IMR-90 (cell line): Measurements from ENCODE around the gene ADAMTS13. TPM values are rescaled to one million over a fixed set of nuclear protein-coding genes. Genes with fewer than 3 reads are reported as not detected.
A peak's percentile ranks its signal among the peaks of the same experiment; 100 is the strongest.

Experiments used
- ATAC-seq: fragments of 200-7000 bp; cut with Tn5 transposase; 2 replicates; pipeline ENCODE4 v1.9.1; 2020; ENCODE audit warnings: low read depth, mild to moderate bottlenecking, moderate library complexity
- BruUV-seq: library from RNA; stranded (reverse); fragments of 400-500 nt; replicated peaks from 2 replicates; lab custom pipeline; 2021; lab: Mats Ljungman, UMichigan
- CTCF ChIA-PET: fragments of 300-600 bp; formaldehyde crosslinking; extraction: SDS; loops from one replicate; lab custom pipeline; 2021; ENCODE audit warnings: antibody characterized with exemption; lab: Yijun Ruan, JAX
- POLR2A ChIA-PET: fragments of 300-600 bp; sonication (Branson Sonifier 250); formaldehyde crosslinking; loops from one replicate; lab custom pipeline; 2022; ENCODE audit warnings: antibody characterized with exemption; ENCODE audit not compliant: unreplicated experiment; lab: Charles Lee
- DNase-seq: peaks from one replicate; pipeline ENCODE4 v3.0.0; 2013
- H2AFZ ChIP-seq: replicated peaks from 2 replicates; pipeline ENCODE3; 2013; ENCODE audit warnings: low read length, mild to moderate bottlenecking; ENCODE audit not compliant: poor library complexity
- H2AK5ac ChIP-seq: 2 replicates; pipeline ENCODE4 v1.6.1; 2013; ENCODE audit warnings: low read depth, low read length, inconsistent platforms
- H2AK9ac ChIP-seq: replicated peaks from 2 replicates; pipeline ENCODE3; 2013; ENCODE audit warnings: mild to moderate bottlenecking, low read depth, low read length, moderate library complexity; ENCODE audit not compliant: poor library complexity
- H2BK120ac ChIP-seq: 2 replicates; pipeline ENCODE4 v1.6.1; 2013; ENCODE audit warnings: low read depth, low read length, inconsistent platforms
- H2BK15ac ChIP-seq: 3 replicates; pipeline ENCODE4 v1.6.1; 2013; ENCODE audit warnings: low read depth, low read length, inconsistent platforms
- H2BK20ac ChIP-seq: 2 replicates; pipeline ENCODE4 v1.6.1; 2013; ENCODE audit warnings: low read depth, mild to moderate bottlenecking, inconsistent platforms, low read length, moderate library complexity
- H2BK5ac ChIP-seq: 2 replicates; pipeline ENCODE4 v1.6.1; 2013; ENCODE audit warnings: mild to moderate bottlenecking, low read depth, low read length, inconsistent platforms; ENCODE audit not compliant: poor library complexity, severe bottlenecking
- H3K14ac ChIP-seq: replicated peaks from 2 replicates; pipeline ENCODE4 v1.6.1; 2013; ENCODE audit warnings: low read depth, low read length, inconsistent platforms
- H3K18ac ChIP-seq: 2 replicates; pipeline ENCODE4 v1.6.1; 2013; ENCODE audit warnings: low read depth, low read length, control low read depth
- H3K23ac ChIP-seq: 2 replicates; pipeline ENCODE4 v1.6.1; 2013; ENCODE audit warnings: low read depth, low read length, inconsistent platforms
- H3K27ac ChIP-seq: 2 replicates; pipeline ENCODE4 v1.5.1; 2013; ENCODE audit warnings: mild to moderate bottlenecking, control low read depth, low read length; ENCODE audit not compliant: insufficient read depth
- H3K27me3 ChIP-seq: 2 replicates; pipeline ENCODE4 v1.6.1; 2013; ENCODE audit warnings: low read length; ENCODE audit not compliant: control insufficient read depth, insufficient read depth
- H3K36me3 ChIP-seq: 2 replicates; pipeline ENCODE4 v1.6.1; 2013; ENCODE audit warnings: low read length, mixed read lengths; ENCODE audit not compliant: control insufficient read depth, insufficient read depth
- H3K4ac ChIP-seq: 2 replicates; pipeline ENCODE4 v1.6.1; 2013; ENCODE audit warnings: low read depth, low read length, inconsistent platforms
- H3K4me1 ChIP-seq: 2 replicates; pipeline ENCODE4 v1.6.1; 2013; ENCODE audit warnings: low read length, mixed read lengths; ENCODE audit not compliant: control insufficient read depth, insufficient read depth
- H3K4me2 ChIP-seq: 2 replicates; pipeline ENCODE4 v1.6.1; 2013; ENCODE audit warnings: low read depth, mild to moderate bottlenecking, control low read depth, low read length, moderate library complexity
- H3K4me3 ChIP-seq: 2 replicates; pipeline ENCODE4 v1.5.1; 2013; ENCODE audit warnings: low read depth, mild to moderate bottlenecking, control low read depth, low read length, moderate library complexity; ENCODE audit not compliant: insufficient read depth
- H3K56ac ChIP-seq: 2 replicates; pipeline ENCODE4 v1.6.1; 2013; ENCODE audit warnings: low read length, inconsistent platforms; ENCODE audit not compliant: insufficient read depth; ENCODE audit errors: extremely low read depth
- H3K79me1 ChIP-seq, 2 experiments: 2 replicates each; pipeline ENCODE4 v1.6.1; 2013; ENCODE audit warnings: low read length in 2 of 2, inconsistent platforms in 1 of 2, low read depth in 1 of 2
- H3K9ac ChIP-seq: 2 replicates; pipeline ENCODE4 v1.6.1; 2013; ENCODE audit warnings: low read depth, low read length, control low read depth
- H3K9me1 ChIP-seq: 2 replicates; pipeline ENCODE4 v1.6.1; 2013; ENCODE audit warnings: low read length, inconsistent platforms; ENCODE audit not compliant: insufficient read depth
- H3K9me3 ChIP-seq: 2 replicates; pipeline ENCODE4 v1.6.1; 2013; ENCODE audit warnings: low read length; ENCODE audit not compliant: control insufficient read depth, insufficient read depth
- H4K20me1 ChIP-seq: 2 replicates; pipeline ENCODE4 v1.6.1; 2013; ENCODE audit warnings: low read length, inconsistent platforms; ENCODE audit not compliant: insufficient read depth
- H4K5ac ChIP-seq: 2 replicates; pipeline ENCODE4 v1.6.1; 2013; ENCODE audit warnings: mild to moderate bottlenecking, low read depth, low read length, control low read depth
- H4K8ac ChIP-seq, 2 experiments: 2 replicates each; pipeline ENCODE4 v1.6.1; 2013; ENCODE audit warnings: low read depth in 2 of 2, low read length in 2 of 2, control low read depth in 1 of 2, inconsistent platforms in 1 of 2
- H4K91ac ChIP-seq: 2 replicates; pipeline ENCODE4 v1.6.1; 2013; ENCODE audit warnings: low read depth, low read length, inconsistent platforms; ENCODE audit not compliant: insufficient read depth
- BHLHE40 ChIP-seq: fragments of 150-350 bp; IDR thresholded peaks from 2 replicates; pipeline ENCODE4 v1.6.1; 2016; ENCODE audit warnings: mild to moderate bottlenecking, low read depth, low read length
- CHD1 ChIP-seq: IDR thresholded peaks from 2 replicates; pipeline ENCODE4 v1.6.1; 2012; ENCODE audit warnings: low read depth, low read length, improper control_type of control experiment
- FOS ChIP-seq: fragments of 150-350 bp; IDR thresholded peaks from 2 replicates; pipeline ENCODE4 v1.6.1; 2016; ENCODE audit warnings: low read depth, low read length
- MAFK ChIP-seq: IDR thresholded peaks from 2 replicates; pipeline ENCODE4 v1.6.1; 2012; ENCODE audit warnings: low read depth, low read length, improper control_type of control experiment
- MAZ ChIP-seq: IDR thresholded peaks from 2 replicates; pipeline ENCODE4 v1.6.1; 2012; ENCODE audit warnings: low read depth, mild to moderate bottlenecking, low read length, improper control_type of control experiment, moderate library complexity, borderline replicate concordance
- MXI1 ChIP-seq: IDR thresholded peaks from 2 replicates; pipeline ENCODE4 v1.6.1; 2012; ENCODE audit warnings: low read depth, mild to moderate bottlenecking, low read length, moderate library complexity, borderline replicate concordance
- NFE2L2 ChIP-seq: fragments of 150-350 bp; IDR thresholded peaks from 2 replicates; pipeline ENCODE4 v1.6.1; 2016; ENCODE audit warnings: low read depth, mild to moderate bottlenecking, low read length
- POLR2A ChIP-seq: IDR thresholded peaks from 2 replicates; pipeline ENCODE4 v1.6.1; 2012; ENCODE audit warnings: mild to moderate bottlenecking, low read depth, low read length
- RAD21 ChIP-seq: IDR thresholded peaks from 2 replicates; pipeline ENCODE4 v1.6.1; 2012; ENCODE audit warnings: low read length, improper control_type of control experiment
- RCOR1 ChIP-seq: IDR thresholded peaks from 2 replicates; pipeline ENCODE4 v1.6.1; 2012; ENCODE audit warnings: mild to moderate bottlenecking, low read length, improper control_type of control experiment; ENCODE audit not compliant: insufficient replicate concordance
- RFX5 ChIP-seq: IDR thresholded peaks from 2 replicates; pipeline ENCODE4 v1.8.0; 2012; ENCODE audit warnings: low read depth, mild to moderate bottlenecking, low read length, moderate library complexity
- SMC3 ChIP-seq: fragments of 150-350 bp; IDR thresholded peaks from 2 replicates; pipeline ENCODE4 v1.6.1; 2016; ENCODE audit warnings: low read depth, mild to moderate bottlenecking, antibody characterized with exemption, low read length, moderate library complexity
- WGBS, 2 experiments: methylation state at CpG; one replicate each; pipeline versions ENCODE4 v1.1.5 to v1.1.7; 2013; ENCODE audit warnings: missing lambda C conversion rate in 2 of 2; ENCODE audit not compliant: insufficient read length in 1 of 2; ENCODE audit errors: extremely low coverage in 2 of 2; 5-methylcytosine and 5-hydroxymethylcytosine counted together
- dilution Hi-C: fragments of 300-500 bp; cut with HindIII; formaldehyde crosslinking; loops from one replicate; pipeline ENCODE4 v1.14.3; 2018; ENCODE audit warnings: low sequenced_read_pairs; ENCODE audit not compliant: unreplicated experiment
- in situ Hi-C: fragments of 300-500 bp; cut with MboI; formaldehyde crosslinking; loops from 3 replicates; pipeline ENCODE4 v1.14.3; 2019; ENCODE audit warnings: low sequenced_read_pairs, inconsistent platforms, mixed read lengths
- intact Hi-C: fragments of 100-400 bp; cut with micrococcal nuclease; formaldehyde crosslinking; loops from 2 replicates; pipeline ENCODE4 v1.10.0; 2022
- polyA plus RNA-seq, 3 experiments: library from polyadenylated mRNA; depleted of rRNA; stranded (reverse); fragments of >200 nt; gene quantifications; 2 replicates each; pipeline ENCODE4 v1.2.3, GENCODE V29; 2012; ENCODE audit warnings: low replicate concordance in 1 of 3
- total RNA-seq: library from RNA; depleted of rRNA; stranded (reverse); fragments of >200 nt; gene quantifications from 2 replicates; pipeline ENCODE4 v1.2.3, GENCODE V29; 2012
- TF ChIP-seq, protein P1 (sequence below): fragments of 150-350 bp; IDR thresholded peaks from 2 replicates; pipeline ENCODE4 v1.6.1; 2016; ENCODE audit warnings: low read depth, mild to moderate bottlenecking, low read length, moderate library complexity, borderline replicate concordance
- TF ChIP-seq, protein P2 (sequence below): fragments of 150-350 bp; IDR thresholded peaks from 2 replicates; pipeline ENCODE4 v1.6.1; 2017; ENCODE audit warnings: mild to moderate bottlenecking, antibody characterized with exemption, low read length, low read depth
- TF ChIP-seq, protein P3 (sequence below): conservative IDR thresholded peaks from 2 replicates; pipeline ENCODE4 v1.5.1; 2012; ENCODE audit warnings: mild to moderate bottlenecking, low read depth, low read length, improper control_type of control experiment

ADAMTS13 gene
- total and polyA plus RNA-seq, 2 of the 4 experiments (the other 2 are of a cell fraction) = 0.18 to 2.8 TPM

DNA sequence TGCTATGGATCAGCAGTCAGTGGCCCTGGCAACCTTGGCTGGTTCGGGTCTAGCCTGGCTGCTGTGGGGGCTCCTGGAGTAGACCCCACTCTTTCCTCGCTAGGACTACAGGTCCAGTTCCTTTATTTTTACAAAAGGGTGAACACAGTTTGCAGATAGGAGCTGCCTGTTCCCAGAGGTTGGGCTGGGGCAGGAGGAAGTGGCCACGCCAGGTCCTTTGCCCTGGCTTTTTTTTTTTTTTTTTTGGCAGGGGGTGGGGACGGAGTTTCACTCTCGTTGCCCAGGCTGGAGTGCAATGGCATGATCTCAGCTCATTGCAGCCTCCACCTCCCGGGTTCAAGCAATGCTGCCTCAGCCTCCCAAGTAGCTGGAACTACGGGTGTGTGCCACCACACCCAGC, 48.8 kb downstream of the ADAMTS13 start:
- ChIA-PET POLR2A (no interaction called here), CTCF (no interaction called here)
- no peaks in the 10 kb centered on the region for H4K20me1 ChIP-seq
- no peak overlapping the region for H3K4me2 ChIP-seq
- DNase-seq = no peak
- TF ChIP-seq, protein P1, sequence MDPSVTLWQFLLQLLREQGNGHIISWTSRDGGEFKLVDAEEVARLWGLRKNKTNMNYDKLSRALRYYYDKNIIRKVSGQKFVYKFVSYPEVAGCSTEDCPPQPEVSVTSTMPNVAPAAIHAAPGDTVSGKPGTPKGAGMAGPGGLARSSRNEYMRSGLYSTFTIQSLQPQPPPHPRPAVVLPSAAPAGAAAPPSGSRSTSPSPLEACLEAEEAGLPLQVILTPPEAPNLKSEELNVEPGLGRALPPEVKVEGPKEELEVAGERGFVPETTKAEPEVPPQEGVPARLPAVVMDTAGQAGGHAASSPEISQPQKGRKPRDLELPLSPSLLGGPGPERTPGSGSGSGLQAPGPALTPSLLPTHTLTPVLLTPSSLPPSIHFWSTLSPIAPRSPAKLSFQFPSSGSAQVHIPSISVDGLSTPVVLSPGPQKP = no peak
- TF ChIP-seq MAFK (no peak), NFE2L2 (no peak), RAD21 (no peak), FOS (no peak), MAZ (no peak), CHD1 (no peak), POLR2A (no peak), RCOR1 (no peak), MXI1 (no peak), BHLHE40 (no peak), RFX5 (no peak), SMC3 (no peak)
- TF ChIP-seq, protein P2, sequence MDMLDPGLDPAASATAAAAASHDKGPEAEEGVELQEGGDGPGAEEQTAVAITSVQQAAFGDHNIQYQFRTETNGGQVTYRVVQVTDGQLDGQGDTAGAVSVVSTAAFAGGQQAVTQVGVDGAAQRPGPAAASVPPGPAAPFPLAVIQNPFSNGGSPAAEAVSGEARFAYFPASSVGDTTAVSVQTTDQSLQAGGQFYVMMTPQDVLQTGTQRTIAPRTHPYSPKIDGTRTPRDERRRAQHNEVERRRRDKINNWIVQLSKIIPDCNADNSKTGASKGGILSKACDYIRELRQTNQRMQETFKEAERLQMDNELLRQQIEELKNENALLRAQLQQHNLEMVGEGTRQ = no peak
- TF ChIP-seq, protein P3, sequence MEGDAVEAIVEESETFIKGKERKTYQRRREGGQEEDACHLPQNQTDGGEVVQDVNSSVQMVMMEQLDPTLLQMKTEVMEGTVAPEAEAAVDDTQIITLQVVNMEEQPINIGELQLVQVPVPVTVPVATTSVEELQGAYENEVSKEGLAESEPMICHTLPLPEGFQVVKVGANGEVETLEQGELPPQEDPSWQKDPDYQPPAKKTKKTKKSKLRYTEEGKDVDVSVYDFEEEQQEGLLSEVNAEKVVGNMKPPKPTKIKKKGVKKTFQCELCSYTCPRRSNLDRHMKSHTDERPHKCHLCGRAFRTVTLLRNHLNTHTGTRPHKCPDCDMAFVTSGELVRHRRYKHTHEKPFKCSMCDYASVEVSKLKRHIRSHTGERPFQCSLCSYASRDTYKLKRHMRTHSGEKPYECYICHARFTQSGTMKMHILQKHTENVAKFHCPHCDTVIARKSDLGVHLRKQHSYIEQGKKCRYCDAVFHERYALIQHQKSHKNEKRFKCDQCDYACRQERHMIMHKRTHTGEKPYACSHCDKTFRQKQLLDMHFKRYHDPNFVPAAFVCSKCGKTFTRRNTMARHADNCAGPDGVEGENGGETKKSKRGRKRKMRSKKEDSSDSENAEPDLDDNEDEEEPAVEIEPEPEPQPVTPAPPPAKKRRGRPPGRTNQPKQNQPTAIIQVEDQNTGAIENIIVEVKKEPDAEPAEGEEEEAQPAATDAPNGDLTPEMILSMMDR = no peak
- no peak overlapping the region for H3K9ac ChIP-seq
- H3K4me1 ChIP-seq = no peaks in the 10 kb centered on the region
- H2AFZ ChIP-seq = no peak overlapping the region
- BruUV-seq = no TSS peak
- H3K23ac ChIP-seq = no peak overlapping the region
- no peak overlapping the region for H2BK15ac ChIP-seq
- no peak overlapping the region for H4K8ac ChIP-seq
- no peak overlapping the region for H4K5ac ChIP-seq
- no peak overlapping the region for H2BK5ac ChIP-seq
- no peak overlapping the region for H3K27ac ChIP-seq
- H2BK20ac ChIP-seq = no peak overlapping the region
- H2BK120ac ChIP-seq = no peak overlapping the region
- no peaks in the 10 kb centered on the region for H3K9me1 ChIP-seq
- H2AK9ac ChIP-seq = peak overlapping the region; percentile 37
- 74% methylated on average over 4 of the region's 7 CpGs; no CpG with 5 or more reads in 1 of the 2 experiments for WGBS, 2 experiments
- no peak overlapping the region for H3K4ac ChIP-seq
- in situ Hi-C loops (no loop called here), dilution Hi-C loops (no loop called here), intact Hi-C loops (no loop called here)
- no peak overlapping the region for H3K4me3 ChIP-seq
- H4K91ac ChIP-seq = no peak overlapping the region
- H3K9me3 ChIP-seq = no peaks in the 10 kb centered on the region
- H3K36me3 ChIP-seq = peaks cover 3% of the 10 kb centered on the region; the same call in 1 of the 2 replicates
- H3K18ac ChIP-seq = no peak overlapping the region
- H3K27me3 ChIP-seq = no peaks in the 10 kb centered on the region
- H2AK5ac ChIP-seq = no peak overlapping the region
- no peak for ATAC-seq
- no peak overlapping the region for H3K56ac ChIP-seq
- no peaks in the 10 kb centered on the region for H3K79me1 ChIP-seq
- no peak overlapping the region for H3K14ac ChIP-seq
